GM18909 (cell line): ENCODE measurements around the gene KCTD2.
A peak's percentile ranks its signal among the peaks of the same experiment; 100 is the strongest.
"Not testable (repeated sequence)": the region's sequence is repeated elsewhere in the genome, so short reads cannot be mapped to it uniquely, and the experiment has no call there.

Source experiments
- ATAC-seq: cut with Tn5 transposase; IDR thresholded peaks from one replicate; pipeline ENCODE4 v1.9.1; 2021; ENCODE audit warnings: mild to moderate bottlenecking; ENCODE audit not compliant: unreplicated experiment, poor library complexity

Gene KCTD2

DNA sequence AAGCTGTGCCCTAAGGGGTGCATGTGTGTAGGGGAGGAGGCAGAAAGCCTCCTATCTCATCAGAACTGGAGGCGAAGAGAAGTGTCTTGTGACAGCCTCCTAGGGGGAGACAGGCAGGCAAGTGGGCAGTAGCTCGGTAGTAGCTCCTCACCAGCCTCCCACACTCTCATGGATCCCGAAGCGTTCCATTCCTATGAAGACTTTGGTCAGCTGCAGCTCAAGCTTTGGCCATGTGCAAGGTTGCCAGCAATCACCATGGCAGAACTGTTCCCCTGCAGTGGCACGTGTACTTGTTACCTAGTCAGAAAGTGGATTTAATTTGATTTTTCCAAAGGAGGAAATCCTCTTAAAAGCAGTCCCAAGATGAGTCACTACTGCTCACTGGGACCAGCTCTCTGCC, 27.9 kb upstream of the KCTD2 start:
- no peak for ATAC-seq

DNA sequence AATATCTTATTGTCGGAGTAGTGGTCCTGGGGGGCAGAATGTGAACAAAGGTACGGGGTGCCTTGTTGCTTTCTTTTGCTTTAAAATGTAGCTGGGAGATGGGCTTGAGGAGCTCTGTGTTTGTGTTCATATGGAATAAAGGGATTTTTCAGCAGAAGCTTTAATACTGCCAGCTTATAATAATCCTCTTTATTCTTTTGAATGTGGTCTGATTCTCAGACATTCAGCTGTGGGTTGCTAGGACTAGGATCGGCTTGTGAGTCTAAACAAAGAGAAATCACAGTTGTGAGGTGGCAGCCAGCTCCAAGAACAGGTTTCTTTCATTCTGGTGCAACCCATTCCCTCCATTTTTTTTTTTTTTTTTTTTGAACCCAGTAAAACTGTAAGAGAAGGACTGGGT, 27.3 kb upstream of the KCTD2 start:
- no peak for ATAC-seq

DNA sequence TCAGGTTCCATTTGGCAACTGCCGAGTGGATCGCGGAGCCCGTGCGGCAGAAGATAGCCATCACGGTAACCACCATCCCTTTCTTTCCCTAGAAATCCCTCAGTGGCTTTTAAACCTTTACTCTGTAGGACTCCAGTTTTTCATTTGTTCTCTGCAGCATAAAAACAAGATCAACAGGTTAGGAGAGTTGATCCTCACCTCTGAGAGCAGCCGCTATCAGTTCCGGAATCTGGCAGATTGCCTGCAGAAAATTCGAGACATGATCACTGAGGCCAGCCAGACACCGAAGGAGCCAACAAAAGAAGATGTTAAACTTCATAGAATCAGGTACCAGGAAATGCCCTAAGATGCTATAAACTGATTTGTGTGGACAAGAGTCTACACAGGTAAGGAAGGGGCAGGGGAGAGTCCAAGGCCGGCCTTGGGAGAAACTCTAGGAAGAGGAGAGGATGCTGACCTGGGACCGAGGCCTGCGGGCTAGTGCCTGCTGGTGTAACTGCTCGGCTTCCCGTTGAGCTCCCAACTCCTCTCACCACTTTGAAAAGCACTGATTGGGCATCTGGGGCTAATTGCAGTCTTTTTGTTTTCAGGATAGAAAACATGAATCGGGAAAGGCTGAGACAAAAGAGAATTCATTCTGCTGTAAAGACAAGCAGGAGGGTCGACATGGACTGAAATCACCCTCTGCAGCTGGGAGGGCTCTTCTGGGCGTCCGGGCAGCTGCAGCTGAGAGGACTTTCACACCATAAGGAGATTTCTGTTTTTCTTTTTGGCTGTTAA, 26.5 kb upstream of the KCTD2 start:
- no peak for ATAC-seq

DNA sequence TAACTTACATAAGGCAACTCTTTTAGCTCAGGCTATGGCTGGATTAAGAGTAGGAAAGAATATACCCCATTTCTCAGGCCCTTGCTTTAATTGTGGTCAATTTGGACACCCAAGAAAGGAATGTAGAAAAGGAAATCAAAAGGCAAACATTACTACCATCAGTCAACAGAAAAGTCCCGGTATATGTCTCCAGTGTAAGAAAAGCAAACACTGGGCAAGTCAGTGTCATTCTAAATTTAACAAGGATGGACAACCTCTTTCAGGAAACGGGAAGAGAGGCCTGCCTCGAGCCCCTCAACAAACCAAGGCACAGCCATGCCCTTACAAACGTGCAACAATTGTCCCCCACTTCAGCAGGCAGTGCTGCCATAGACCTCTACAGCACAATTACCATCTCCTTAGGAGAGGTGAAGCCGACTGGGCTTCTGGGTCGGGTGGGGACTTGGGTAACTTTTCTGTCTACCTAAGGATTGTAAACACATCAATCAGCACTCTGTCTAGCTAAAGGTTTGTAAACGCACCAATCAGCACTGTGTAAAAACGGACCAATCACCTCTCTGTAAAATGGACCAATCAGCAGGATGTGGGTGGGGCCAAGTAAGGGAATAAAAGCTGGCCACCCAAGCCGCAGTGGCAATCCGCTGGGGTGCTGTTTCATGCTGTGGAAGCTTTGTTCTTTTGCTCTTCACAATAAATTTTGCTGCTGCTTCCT, 22.2 kb upstream of the KCTD2 start:
- no peak for ATAC-seq

DNA sequence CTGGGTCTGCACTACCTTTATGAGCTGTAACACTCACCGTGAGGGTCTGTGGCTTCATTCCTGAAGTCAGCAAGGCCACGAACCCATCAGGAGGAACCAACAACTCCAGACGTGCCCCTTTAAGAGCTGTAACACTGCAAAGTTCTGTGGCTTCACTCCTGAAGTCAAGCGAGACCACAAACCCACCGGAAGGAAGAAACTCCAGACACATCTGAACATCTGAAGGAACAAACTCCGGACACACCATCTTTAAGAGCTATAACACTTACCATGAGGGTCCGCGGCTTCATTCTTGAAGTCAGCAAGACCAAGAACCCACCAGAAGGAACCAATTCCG, 21.7 kb upstream of the KCTD2 start:
- ATAC-seq, result not testable (repeated sequence)

DNA sequence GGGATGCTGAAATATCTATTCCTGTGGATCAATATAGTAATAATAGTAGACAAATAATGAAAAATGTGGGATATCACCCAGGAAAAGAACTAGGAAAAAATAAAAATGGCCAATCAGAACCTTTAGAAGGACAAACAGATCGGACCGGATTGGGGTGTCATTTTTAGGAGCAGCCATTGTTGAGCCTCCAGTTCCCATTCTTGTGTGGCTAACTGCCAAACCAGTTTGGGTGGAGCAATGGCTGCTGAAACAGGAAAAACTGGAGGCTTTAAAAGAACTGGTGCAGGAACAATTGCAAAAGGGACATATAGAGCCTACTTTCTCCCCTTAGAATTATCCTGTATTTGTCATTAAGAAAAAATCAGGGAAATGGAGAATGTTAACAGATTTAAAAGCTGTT, 20.4 kb upstream of the KCTD2 start:
- ATAC-seq, result not testable (repeated sequence)

DNA sequence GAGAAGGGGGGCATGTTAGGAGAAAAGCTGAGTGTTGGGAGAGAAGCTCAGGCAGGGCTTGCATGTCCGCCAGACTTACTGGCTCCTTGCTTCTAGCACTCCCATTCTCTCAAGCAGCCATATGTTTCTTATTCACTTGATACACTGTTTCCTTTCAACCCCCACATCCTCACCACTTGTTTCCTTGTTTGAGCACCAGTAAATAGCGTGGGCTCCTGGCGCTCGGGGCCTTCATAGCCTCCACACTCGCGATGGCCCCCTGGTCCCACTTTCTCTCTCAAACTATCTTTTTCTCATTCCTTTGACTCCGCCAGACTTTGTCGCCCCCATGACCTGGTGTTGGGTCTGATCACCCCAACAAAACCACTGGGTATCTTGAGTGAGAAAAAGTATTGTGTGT, 16.9 kb upstream of the KCTD2 start:
- no peak for ATAC-seq

DNA sequence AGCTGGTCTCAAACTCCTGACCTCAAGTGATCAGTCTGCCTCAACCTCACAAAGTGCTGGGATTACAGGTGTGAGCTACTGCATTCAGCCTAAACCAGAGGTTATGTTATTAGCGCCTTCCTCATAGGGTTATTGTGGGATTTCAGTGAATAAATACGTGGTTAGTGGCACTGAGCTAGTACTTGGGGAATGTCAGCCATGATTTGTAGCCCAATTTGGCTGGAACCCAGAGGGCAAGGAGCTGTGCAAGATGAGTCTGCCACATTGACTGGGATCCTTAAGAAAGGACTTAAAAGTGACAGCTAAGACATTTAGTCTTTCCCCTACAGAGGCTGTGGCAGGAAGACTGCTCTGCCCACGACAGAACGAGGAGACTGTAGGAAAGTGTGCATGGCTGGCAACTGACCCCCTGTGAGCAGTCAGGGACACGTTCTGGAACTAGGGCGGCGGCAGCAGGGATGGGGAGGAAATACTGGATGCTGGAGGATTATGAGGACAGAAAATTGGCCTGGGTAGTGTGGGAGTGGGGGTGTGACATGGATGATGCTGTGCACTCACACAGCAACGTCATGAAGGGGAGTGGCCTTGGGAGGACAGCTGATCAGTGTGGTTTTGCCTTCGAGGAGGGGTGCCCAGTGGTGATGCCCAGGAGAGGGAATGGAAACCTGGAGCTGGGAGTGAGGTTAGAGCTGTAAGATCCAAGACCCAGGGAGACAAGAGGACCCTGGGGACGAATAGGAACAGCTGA, 14.9 kb upstream of the KCTD2 start:
- ATAC-seq, result no peak

DNA sequence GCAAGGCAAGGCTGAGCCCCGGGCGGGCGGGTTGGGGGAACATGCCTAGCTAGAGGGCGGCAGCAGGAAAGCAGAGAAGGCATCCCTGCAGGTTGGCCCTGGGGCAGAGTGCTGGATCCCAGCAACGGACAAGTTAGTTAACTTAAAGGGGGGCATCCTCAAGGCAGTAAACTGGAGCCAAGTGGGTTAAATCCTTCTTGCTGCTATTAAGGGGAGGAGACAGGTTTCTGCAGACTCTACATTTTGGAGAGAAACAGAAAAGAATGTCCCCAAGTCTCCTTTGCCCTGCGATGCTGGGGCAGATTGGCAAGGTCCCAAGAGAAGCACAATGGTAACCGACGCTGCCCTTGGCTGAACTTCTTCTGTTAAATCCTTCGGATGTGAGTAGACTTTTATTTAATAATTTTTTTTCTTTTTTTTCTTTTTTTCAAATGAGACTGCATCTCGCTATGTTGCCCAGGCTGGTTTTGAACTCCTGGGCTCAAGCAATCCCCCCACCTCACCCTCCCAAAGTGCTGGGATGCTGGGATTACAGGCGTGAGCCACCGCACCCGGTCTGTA, 14.2 kb upstream of the KCTD2 start:
- ATAC-seq, result no peak

DNA sequence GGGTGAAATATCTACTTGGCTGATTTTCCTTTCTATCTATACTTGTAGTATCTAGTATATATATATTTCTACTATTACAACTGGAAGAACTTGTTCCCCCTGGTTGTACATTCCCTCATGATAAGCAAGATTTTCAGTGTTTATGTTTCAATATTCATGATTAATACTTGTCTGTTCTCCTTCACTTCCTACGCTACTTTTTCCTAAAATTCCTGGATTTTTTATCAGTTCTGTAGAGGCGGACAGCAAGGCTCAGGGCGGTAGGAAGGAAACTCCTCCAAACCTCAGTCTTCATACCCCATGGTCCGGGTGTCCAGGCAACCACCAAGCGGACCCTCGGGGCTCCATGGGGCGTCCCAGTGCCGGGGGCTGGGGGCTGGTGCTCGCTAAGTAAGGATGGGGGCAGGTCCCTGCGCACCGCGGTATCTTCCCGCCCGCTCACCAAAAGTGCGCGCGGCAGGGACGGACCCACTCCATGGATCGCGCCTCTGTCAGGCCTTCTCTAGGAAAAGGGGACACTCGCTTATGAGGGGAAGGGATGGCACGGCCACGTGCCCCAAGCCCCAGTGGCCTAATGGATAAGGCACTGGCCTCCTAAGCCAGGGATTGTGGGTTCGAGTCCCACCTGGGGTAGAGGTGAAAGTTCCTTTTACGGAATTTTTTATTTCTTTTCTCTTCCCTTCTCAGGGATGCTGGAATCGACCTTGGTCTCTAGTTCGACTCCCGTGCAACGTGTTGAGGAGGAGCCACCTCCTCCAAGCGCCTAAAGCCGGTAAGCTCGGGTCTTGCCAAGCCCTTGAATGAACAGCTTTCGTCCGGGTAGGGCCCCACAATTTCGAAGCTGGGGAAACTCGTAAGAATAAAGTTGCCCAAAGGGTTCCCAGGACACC, 13.4 kb upstream of the KCTD2 start:
- ATAC-seq, result peak; percentile 52

DNA sequence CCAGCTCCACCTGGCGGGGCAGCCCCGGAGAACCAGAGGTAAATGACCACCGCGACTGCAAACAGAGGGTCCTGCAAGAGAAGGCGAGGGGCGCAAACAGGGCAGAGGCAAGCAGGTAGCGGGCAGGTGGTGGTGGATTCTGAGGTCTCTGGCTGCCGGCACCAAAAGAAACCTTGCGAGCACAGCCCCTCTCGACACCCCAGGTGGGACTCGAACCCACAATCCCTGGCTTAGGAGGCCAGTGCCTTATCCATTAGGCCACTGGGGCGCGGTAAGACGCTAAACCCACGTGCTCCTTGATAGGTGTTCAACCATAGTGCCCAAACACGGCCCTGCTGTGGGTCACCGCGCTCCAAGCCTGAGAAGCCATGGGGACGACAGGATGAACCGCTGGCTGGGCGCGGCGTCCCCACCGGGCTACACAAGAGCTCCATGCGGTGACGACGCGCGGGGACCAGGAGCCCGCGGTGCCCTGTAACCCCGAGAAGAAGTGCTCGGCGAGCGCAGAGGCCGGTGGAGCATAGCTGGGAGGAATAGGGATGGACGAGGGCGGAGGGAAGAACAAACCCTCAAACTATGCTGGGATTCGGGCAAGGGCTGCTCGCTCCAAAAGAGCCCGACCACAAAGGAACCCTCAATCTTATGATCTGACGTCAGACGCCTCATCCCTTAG, 12.7 kb upstream of the KCTD2 start:
- ATAC-seq, result peak; percentile 46

DNA sequence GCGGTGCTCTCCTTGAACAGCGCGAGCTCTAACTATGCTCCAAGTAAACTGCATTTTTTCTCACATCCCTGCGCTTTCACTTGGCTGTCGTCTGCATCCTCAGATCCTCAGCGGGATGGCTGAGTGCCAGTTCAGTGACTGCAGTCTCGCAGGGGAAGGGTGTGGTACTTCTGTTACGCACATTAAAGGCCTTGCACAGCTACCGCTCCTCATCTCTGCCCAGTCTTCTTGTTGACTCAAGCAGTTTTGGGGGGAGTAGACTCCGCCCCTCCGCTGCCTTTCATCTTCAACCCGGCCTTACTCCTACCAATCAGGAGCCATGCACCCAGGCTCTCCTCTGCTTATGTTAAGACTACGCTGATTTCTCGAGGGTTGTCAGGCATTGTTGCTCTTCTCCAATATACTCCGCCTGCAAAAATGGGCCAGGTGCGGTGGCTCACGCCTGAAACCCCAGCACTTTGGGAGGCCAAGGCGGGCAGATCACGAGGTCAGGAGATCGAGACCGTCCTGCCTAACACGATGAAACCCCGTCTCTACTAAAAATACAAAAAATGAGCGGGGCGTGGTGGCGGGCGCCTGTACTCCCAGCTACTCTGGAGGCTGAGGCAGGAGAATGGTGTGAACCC, 10.3 kb upstream of the KCTD2 start:
- no peak for ATAC-seq

DNA sequence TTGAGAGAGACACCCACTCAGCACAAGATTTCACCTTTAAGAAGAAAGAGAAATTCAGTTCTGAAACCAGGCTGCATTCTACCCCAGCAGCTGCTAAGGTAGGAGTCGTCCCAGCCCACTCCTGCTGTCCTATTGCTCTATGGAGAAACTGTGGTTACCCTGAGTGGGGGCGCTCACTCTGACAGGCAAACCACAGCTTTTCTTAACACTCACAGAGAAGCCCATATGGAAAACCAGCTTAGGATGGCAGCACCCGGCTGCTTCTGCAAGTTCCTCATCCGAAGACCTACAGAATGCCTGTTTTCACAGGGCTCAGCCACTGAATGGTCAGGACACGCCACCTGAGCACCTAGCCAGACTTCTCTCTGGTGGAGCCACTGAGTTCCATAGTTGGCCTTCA, 7.8 kb upstream of the KCTD2 start:
- no peak for ATAC-seq

DNA sequence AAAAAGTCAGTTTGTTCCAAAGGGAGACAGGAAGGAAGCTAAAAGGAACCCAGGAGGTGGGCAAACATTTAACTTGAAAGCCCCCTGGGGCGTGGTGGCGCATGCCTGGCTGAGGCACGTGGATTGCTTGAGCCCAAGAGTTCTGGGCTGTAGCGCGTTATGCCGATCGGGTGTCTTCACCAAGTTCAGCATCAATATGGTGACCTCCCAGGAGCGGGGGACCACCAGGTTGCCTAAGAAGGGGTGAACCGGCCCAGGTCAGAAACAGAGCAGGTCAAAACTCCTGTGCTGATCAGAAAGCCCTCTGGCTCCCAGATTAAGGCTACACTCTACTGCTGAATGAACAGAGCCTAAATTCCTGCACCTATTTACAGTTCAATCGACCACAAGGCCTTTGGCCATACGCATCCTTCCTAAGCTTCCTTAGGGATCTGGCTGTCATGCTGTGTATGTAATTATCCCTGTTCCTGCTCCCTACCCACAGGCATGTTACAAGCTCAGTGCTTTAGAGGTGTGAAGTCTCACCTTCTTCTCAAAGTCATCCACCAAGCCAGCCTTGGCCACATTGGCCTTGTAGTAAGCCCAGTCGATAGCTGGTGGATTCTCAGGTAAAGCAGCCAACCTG, 5.3 kb upstream of the KCTD2 start:
- no peak for ATAC-seq

DNA sequence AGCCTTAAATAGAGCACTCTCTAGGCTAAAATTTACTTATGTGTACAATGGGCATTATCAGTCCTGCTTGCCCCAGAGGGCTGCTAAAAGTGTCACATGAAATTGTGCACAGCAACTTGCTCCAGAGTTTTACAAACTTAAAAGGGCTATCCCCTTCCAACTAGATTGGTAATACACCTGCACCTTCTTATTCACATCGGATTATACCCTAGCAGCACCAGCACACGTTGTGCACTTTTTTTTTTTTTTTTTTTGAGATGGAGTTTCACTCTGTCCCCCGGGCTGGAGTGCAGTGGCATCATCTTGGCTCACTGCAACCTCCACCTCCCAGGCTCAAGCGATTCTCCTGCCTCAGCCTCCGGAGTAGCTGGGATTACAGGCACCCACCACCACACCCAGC, 3.2 kb upstream of the KCTD2 start:
- not testable (repeated sequence) for ATAC-seq

DNA sequence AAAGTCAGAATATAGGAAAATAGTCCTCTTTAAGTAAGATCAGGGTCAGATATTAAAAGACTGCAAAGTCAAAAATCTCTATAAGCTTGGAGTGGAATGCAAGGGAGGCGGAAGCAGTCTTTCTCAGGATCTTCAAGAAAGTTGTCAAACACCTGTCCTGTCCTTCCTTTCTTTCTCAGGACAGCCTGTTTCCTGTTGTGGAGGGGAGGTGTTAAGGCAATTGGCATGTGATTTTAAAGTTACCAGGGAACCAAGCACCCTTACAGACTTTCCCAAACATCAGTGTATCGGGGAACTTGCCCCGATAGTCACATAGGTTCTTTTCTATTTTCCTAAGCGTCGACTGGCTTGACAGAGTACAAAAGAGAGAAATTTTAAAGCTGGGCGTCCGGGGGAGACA, 2.3 kb upstream of the KCTD2 start:
- ATAC-seq, result no peak

DNA sequence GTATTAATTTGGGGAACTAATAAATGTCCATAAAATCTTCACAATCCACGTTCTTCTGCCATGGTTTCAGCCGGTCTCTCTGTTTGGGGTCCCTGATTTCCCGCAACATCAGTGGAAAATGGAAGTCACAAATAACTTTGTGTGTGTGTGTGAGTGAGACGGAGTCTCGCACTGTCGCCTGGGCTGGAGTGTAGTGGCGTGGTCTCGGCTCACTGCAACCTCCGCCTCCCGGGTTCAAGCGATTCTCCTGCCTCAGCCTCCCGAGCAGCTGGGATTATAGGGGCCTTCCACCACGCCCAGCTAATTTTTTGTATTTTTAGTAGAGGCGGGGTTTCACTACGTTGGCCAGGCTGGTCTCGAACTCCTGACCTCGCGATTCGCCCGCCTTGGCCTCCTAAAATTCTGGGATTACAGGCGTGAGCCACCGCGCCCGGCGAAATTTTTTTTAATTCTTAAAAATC, 1.0 kb upstream of the KCTD2 start:
- not testable (repeated sequence) for ATAC-seq

DNA sequence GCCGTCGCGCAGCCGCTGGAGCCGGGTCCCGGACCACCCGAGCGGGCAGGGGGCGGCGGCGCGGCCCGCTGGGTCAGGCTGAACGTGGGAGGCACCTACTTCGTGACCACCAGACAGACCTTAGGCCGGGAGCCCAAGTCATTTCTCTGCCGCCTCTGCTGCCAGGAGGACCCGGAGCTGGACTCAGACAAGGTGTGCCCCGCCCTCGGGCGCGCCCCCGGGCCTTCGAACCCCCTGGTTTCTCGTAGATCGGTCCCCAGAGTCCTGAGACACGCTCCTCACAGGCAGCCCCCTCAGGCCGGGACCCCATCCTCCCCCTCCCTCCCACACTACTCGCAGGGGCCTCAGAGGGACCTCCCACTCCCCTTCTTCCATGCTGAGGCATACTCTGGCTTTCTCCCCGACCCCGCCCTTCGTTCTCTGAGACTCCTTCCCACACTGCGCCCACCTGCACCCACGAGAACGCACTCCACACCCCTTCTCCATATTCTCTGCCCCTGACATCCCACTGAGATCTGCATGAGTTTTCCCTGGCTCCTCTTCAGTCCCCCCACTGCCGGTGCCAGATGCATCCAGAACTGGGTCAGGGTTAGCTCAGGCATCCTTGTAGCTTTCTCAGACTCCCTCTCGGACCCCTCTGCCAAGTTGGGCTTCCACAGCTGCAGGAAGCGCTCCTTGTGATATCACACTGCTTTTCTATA, 523 bp downstream of the KCTD2 start:
- ATAC-seq, result peak; percentile 25
